ENCODE results near the gene GATAD2A. TPM values are rescaled to one million over a fixed set of nuclear protein-coding genes. Genes with fewer than 3 reads are reported as not detected.

The GATAD2A gene
- total and polyA plus RNA-seq, 9 of the 15 experiments (the other 6 are each of a cell fraction or from before 2014, with no cell fraction given) = 2.4 to 226 (median 44.2) TPM

- peak; percentile 41; the same call in 1 of the 2 replicates for TF ChIP-seq TFAP4 (CRISPR knock-in tag; IDR thresholded peaks at IDR 0.05; ENCODE audit: borderline replicate concordance)
- no peak for TF ChIP-seq SREBF2 (CRISPR knock-in tag; IDR thresholded peaks at IDR 0.05)
- TF ChIP-seq ZNF655 (CRISPR knock-in tag; IDR thresholded peaks at IDR 0.05) = no peak
- TF ChIP-seq RBM25 (IDR thresholded peaks at IDR 0.05; ENCODE audit: low read depth, low read length, severe bottlenecking) = peak; percentile 8
- no peak for TF ChIP-seq CSDE1 (IDR thresholded peaks at IDR 0.05)
- no peak for TF ChIP-seq HNRNPL (IDR thresholded peaks at IDR 0.05; ENCODE audit: low read depth, low read length)
- no peak for TF ChIP-seq ZNF23 (CRISPR knock-in tag; IDR thresholded peaks at IDR 0.05)
- no peak for TF ChIP-seq NFXL1 (CRISPR knock-in tag; IDR thresholded peaks at IDR 0.05)
Measured at GRCh38 chr19:19446655-19447437, 41.4 kb downstream of the GATAD2A start (continued).
